Measurements from ENCODE around the gene NCKAP1.
"Not testable (repeated sequence)": the region's sequence is repeated elsewhere in the genome, so short reads cannot be mapped to it uniquely, and the experiment has no call there.

The NCKAP1 gene, protein sequence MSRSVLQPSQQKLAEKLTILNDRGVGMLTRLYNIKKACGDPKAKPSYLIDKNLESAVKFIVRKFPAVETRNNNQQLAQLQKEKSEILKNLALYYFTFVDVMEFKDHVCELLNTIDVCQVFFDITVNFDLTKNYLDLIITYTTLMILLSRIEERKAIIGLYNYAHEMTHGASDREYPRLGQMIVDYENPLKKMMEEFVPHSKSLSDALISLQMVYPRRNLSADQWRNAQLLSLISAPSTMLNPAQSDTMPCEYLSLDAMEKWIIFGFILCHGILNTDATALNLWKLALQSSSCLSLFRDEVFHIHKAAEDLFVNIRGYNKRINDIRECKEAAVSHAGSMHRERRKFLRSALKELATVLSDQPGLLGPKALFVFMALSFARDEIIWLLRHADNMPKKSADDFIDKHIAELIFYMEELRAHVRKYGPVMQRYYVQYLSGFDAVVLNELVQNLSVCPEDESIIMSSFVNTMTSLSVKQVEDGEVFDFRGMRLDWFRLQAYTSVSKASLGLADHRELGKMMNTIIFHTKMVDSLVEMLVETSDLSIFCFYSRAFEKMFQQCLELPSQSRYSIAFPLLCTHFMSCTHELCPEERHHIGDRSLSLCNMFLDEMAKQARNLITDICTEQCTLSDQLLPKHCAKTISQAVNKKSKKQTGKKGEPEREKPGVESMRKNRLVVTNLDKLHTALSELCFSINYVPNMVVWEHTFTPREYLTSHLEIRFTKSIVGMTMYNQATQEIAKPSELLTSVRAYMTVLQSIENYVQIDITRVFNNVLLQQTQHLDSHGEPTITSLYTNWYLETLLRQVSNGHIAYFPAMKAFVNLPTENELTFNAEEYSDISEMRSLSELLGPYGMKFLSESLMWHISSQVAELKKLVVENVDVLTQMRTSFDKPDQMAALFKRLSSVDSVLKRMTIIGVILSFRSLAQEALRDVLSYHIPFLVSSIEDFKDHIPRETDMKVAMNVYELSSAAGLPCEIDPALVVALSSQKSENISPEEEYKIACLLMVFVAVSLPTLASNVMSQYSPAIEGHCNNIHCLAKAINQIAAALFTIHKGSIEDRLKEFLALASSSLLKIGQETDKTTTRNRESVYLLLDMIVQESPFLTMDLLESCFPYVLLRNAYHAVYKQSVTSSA

DNA sequence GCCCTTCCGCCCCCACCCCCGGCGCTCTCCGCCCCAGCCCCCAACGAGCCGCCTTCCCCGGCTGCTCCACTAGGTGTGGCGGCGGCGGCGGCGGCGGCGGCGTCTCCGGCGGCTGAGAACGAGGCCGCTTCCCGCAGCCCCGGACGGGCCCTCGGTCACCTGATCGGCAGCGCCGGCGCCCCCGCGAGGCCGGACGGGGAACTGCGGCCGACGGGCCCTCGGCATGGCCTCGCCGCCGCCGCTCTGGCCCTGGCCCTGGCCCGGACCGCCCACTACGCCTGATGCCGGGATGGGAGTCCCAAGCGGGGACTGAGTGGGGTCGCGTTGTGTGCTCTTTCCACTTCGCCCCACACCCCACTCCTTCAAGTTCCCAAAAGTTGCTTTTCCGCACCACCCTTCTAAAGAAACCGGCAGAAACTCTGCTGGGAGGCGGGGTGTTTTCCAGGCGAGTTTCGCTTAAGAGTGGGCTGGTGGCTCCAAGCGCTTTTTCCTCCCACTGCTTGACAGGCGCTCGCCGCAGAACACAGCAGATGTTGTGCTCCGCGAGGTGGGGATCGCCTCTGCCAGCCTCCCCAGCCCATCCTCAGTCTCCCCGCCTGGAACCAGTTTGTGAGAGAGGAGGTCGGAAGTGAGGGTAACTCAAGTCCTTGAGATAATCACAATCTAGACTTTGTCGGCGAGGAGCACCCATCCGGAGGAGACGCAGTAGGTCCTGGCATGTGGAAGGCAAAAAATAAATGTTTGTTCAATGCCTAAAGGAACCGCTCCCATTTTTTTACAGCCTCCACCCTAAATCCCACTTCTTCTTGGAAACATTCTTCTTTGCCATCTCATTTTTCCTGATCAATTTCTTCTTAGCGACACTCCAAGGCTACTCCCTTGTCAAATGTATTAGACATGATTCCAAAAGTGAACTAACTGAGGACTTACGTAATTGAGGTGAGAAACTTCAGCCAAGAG, at the start of gene NCKAP1:
NCKAP1 (minus strand) TSS at position 117 of the 960 bp plus-strand sequence. CDS start 358 bp downstream, outside the sequence.
- peak; percentile 93 for DNase-seq

DNA sequence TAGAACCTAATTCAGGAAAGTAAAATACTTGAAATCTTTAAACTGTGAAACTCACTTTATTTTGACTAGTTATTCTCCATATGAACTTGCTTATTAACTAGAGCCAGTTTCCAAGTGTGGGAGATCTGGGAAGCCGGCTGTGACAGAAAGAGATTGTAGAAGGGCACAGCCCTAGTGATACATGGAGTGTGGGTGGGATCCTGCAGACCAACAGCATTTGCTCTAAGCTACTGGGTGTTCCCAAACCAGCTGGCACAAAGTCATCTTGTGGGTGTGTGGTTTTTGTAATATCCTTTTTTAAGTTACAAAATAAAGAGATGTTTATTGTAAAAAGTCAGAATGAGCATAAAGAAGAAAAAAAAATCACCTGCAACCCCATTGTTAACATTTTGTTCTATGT, 43.7 kb upstream of the NCKAP1 start:
- no peak for DNase-seq
- no peak for ATAC-seq

More for the DNA sequence above, at the start of gene NCKAP1:
- peak; percentile 95 for ATAC-seq

DNA sequence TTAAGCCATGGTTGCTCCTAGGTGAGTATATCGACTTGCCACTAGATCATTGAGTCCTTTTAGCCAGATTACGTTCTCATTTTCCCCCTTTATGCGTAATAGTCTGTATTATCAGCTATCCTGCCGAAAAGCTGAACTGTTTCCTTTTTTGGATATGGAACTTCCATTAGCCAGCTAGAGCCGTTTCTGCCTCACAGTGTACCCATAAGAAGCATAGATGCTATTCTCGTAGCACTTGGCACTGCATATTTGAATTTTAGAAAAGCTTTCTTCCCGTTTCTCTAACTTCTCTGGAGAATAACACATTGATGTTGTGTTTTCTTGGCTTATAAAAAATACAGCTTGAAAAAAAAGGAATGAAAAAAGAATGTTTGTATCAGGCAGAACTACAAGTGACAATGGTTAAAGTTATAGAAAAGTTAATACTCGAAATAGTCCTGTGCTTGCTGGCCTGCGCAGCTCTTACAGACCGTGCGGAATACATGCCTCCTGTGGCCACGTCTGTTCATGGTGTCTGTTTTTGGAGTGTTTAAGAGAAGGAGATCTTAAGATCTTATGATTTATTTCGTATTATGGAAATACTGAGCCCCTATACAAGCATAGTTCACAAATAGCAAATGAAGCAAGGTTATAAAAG, 41.0 kb upstream of the NCKAP1 start:
- no peak for DNase-seq
- ATAC-seq = peak; percentile 17

DNA sequence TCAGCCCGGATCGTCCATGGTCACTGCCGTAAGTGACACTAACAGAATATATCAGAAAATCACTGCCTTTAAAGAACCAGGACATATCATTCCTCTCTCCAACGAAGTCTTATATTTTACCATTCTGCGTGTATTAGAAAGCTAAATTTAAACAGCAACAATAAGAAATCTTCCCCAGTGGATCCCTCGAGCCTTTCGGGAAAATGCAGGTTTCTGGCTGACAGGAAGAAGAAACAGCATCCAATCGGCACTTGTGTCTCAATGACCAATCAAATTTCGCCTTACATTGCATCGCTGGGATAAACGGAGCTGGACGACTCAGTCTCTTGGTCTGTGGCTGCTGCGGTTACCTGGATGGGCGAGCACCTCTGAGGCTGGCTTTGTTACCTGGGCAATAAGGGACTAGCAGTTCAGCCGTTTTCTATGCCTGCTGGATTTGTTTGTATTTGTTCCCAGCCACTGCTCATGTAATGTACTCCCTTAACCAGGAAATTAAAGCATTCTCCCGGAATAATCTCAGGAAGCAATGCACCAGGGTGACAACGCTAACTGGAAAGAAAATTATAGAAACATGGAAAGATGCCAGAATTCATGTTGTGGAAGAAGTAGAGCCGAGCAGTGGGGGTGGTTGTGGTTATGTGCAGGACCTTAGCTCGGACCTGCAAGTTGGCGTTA, 40.3 kb upstream of the NCKAP1 start, which contains the start of gene DUSP19:
DUSP19 (plus strand) TSS at position 284 of the 675 bp plus-strand sequence; CDS start at position 471, 187 bp downstream.
- ATAC-seq (peak; percentile 88), DNase-seq (peak; percentile 83)

DNA sequence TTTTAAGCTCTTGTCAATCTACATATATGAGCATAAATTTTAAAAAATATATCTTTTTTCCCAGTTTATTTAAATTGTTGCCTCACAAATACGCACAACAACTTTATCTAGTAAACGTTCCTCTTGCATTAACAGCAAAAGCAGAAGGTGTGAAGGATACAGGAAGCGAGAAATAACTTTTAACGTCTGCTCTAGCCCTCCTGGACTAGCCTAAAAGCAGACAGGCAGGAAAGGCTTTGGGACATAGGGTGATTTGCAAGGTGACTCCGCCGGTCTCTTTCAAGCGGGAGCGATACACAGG, 39.9 kb upstream of the NCKAP1 start:
- DNase-seq = no peak
- ATAC-seq = peak; percentile 51

DNA sequence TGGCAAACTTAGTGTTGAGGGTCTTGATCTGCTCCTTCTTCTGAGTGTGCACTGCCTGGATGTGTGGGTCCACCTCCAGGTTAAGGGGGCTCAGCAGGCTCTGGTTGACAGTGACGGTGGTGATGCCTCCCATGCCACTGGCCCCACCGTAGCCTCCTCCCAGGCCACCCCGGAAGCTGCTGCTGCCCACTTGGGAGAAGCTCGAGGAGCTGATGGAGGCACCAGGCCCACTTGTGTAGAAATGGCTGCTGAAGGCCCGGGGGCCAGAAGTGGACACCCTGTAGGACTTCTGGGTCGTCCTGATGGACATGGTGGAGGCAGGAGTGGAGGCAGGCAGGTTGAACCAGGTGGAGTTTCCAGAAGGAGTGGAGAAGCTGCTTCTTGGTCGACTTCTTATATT, 33.9 kb upstream of the NCKAP1 start:
- ATAC-seq (no peak), DNase-seq (no peak)

DNA sequence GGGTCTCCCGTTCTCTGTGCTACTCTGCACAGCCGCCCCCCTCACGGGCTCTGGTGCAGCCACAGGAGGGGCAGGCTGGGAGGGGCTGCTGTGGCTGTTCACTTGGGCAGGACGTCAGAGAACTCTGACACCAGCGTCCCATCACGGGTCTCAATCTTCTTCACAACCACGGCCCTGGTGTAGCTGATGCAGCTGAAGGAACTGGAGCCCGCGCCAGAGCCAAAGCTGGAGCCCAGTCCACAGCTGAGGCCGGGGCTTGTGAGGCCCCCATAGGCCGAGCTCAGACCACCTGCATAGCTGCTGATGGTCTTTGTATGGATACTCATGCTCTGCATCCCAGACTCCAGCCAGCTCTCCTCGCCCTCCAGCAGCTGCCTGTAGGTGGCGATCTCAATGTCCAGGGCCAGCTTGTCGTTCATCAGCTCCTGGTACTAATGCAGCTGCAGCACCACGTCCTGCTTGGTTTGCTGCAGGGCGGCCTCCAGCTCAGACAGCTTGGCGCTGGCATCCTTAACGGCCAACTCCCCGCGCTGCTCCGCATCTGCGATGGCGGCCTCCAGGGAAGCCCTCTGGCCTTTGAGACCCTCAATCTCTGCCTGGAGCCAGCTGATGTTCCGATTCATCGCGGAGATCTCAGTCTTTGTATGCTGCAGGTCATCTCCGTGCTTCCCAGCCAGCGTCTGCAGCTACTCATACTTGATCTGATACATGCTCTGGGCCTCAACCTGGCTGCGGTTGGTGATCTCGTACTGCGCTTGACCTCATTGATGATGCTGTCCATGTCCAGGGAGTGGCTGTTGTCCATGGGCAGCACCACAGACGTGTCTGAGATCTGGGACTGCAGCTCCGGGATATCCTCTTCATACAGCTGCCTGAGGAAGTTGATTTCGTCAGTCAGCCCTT, 32.9 kb upstream of the NCKAP1 start:
- peak; percentile 8 for DNase-seq
- ATAC-seq = no peak

DNA sequence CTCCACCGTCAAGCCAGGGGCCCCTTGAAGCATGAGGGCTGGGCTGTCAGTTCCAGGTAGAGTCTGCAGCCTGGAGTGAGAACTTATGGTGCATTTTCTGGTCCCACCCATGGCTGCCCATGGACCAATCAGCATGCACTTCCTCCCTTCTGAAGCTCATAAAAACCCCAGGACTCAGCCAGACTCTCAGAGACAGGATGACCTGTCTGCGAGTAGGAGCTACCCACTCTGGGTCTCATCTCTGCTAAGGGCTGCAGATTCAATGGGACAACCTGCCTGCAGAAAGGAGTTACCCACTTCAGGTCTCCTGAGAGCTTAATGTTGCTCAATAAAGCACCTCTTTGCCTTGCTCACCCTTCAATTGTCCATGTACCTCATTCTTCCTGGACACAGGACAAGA, 30.9 kb upstream of the NCKAP1 start:
- ATAC-seq (peak; percentile 9), DNase-seq (no peak)

DNA sequence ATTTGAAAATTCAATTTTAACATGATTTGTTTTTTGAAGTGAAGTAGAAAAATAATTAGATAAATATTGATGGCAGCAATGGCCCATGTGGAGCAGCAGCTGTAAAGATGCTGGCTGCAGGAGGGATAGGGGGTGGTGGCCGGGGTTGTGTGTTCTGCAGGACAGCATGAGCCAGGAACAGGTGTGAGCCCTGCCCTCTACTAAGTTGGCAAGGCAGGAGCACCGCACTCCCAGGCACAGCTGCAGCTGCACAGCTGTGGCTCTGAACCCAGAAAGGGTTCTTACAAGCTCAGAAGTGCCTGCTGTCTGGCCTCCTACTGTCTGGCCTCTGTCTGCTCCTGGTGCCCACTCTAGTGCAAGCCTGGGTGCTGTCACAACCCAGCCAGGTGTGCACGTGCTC, 30.3 kb upstream of the NCKAP1 start:
- ATAC-seq (no peak), DNase-seq (no peak)

DNA sequence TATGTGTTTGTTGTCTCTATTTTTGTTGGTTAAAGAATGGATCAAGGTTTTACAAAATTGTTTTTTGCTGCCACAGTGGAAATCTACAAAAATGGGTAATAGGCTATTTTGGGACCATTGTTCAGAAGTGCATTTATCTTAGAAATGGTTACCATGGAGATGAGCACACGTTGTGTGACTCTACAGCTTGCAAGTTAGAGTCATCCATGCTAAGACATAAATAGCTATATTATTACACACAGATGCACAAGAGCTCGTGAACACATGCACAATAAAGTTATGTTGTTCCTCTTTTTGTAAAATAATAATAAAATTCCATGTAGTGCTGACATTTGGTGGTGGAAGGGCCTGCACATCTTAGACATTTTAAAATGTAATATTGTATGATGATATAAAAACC, 24.8 kb upstream of the NCKAP1 start:
- ATAC-seq (no peak), DNase-seq (no peak)

DNA sequence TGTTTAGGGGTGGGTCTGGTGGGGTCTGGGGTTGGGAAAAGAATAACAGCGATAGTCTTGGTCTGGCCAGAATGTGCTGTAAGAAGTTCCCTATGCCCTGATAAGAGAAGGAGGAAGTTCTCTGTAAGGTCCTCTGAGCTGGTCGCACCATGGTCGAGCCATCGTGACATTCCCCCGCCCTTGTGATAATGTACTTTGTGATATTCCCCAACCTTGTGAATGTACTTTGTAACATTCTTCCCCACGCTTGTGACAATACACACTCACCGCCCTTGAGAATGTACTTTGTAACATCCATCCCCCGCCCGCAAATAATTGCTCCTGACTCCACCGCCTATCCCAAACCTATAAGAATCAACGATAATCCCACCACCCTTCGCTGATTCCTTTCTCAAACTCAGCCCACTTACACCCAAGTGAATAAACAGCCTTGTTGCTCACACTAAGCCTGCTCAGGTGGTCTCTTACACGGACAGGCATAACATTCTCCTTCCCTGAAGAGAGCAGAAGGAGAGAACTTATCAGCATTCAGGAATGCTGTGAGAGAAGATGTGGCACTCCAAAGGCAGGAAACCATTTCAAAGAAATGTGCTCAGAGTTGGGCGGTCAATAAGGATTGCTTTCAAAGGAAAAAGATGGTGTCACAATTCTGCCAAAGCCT, 22.4 kb upstream of the NCKAP1 start:
- DNase-seq (no peak), ATAC-seq (no peak)

DNA sequence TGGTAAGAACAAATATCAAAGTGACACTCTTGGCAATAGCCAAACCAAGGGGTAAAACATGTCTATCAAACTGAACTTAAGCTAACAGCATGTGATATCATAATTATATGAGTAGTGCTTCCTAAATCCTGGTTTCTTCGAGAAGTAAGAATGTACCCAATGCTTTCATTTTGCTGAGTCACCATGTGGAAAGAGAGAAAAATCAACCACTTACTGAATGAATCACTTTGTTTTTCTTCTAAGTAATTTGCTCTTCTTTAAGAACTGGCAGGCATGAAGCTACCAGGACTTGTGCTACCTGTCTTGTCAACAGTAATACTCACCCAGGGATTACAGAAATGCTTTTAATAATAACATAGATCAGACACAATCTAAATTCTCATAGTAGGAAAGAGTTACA, 21.3 kb upstream of the NCKAP1 start:
- DNase-seq (no peak), ATAC-seq (no peak)

DNA sequence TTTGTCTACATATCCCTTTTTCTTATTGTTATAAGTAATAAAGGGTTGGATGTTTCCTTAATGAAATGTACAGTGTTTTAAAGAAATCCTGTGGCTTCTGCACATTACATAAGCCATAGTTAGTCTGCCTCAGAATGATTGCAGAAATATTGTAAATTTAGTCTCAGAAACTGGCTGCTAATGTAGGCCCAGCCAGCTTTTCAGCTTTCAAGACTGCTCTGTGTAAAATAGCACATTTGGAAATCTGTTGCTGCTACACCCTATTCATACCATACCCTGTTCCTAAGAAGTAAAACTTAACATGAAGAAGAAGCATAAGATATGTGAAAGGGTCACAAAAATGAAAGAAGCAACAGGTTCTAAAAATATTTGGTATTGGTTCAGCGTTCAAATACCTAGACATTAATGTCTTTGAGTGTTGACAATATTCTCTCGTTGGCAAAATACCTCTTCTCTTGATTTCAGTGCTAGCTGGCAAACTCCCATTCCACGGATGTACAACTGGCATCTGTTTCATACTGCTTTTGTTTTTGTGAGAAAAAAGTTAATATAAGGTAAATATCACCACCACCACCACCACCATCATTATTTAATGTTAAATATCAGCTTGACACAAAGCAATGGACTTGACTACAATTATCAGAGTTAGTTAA, 19.2 kb upstream of the NCKAP1 start:
- no peak for DNase-seq
- ATAC-seq = no peak

DNA sequence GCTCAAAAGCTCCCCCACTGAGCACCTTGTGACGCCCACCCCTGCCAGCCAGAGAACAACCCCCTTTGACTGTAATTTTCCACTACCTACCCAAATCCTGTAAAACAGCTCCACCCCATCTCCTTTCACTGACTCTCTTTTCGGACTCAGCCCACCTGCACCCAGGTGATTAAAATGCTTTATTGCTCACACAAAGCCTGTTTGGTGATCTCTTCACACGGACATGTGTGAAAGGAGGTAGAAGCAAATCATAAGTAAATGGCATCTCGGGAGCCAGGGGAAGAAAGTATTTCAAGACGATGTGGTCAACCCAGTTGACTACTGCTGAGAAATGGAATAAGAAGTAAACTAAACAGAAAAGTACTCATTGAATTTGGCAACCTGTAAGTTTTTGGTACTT, 11.2 kb upstream of the NCKAP1 start:
- no peak for ATAC-seq

DNA sequence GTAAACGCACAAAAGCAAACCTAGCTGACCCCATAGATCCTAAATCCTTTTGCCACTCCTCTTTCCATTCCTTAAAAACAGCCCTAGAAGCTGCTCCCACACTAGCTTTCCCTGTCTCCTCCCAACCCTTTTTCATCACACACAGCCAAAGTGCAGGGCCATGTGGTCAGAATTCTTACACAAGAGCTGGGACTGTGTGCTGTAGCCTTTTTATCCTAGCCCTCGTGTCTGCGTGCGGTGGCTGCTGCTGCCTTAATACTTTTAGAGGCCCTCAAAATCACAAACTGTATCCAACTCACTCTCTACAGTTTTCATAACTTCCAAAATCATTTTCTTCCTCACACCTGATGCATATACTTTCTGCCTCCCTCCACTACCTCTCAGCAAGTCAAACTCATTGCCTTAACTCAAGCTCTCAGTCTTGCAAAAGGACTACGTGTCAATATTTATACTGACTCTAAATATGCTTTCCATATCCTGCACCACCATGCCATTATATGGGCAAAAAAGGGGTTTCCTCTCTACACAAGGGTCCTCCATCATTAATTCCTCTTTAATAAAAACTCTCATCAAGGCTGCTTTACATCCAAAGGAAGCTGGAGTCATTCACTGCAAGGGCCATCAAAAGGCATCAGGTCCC, 9.3 kb upstream of the NCKAP1 start:
- not testable (repeated sequence) for ATAC-seq, DNase-seq

More for the DNA sequence above, 11.2 kb upstream of the NCKAP1 start:
- no peak for DNase-seq

DNA sequence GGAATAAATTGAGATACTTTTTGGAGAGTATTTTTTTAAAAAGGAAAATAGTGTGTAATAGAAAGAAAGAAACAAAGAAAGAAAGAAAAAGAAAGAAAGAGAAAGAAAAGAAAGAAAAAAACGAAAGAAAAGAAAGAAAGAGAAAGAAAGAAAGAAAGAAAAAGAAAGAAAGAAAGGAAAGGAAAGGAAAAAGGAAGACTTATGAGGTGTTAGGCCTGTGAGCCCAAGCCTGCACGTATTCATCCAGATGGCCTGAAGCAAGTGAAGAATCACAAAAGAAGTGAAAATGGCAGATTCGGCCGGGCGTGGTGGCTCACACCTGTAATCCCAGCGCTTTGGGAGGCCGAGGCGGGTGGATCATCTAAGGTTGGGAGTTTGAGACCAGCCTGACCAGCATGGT, 5.3 kb upstream of the NCKAP1 start:
- DNase-seq, ATAC-seq: not testable (repeated sequence)

DNA sequence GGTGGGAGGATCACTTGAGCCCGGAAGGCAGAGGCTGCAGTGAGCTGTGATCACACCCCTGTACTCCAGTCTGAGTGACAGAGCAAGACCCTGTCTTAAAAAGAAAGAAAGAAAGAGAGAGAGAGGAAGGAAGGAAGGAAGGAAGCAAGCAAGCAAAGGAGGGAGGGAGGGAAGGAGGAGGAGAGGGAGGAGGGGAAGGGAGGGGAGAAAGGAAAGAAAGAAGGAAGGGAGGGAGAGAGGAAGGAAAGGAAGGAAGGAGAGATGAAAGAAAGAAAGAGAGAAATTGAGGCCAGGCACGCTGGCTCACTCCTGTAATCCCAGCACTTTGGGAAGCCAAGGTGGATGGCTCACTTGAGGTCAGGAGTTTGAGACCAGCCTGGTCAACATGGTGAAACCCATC, 2.3 kb upstream of the NCKAP1 start:
- ATAC-seq (no peak), DNase-seq (no peak)
